GM13976 (cell line): ENCODE measurements around the gene SLC25A13.

Source experiments
- DNase-seq: peaks from one replicate; pipeline ENCODE4 v3.0.0; 2012; ENCODE audit warnings: low spot score
- in situ Hi-C: fragments of 300-500 bp; cut with MboI; formaldehyde crosslinking; loops from one replicate; pipeline ENCODE4 v1.12.0; 2022; ENCODE audit warnings: low sequenced_read_pairs, mixed read lengths, inconsistent platforms; ENCODE audit not compliant: unreplicated experiment
- TF ChIP-seq, protein P1 (sequence below): IDR thresholded peaks from 2 replicates; pipeline ENCODE4 v1.5.1; 2012; ENCODE audit warnings: borderline replicate concordance, mild to moderate bottlenecking; ENCODE audit not compliant: insufficient read depth; ENCODE audit errors: extremely low read depth, missing control alignments, control extremely low read depth

The SLC25A13 gene

DNA sequence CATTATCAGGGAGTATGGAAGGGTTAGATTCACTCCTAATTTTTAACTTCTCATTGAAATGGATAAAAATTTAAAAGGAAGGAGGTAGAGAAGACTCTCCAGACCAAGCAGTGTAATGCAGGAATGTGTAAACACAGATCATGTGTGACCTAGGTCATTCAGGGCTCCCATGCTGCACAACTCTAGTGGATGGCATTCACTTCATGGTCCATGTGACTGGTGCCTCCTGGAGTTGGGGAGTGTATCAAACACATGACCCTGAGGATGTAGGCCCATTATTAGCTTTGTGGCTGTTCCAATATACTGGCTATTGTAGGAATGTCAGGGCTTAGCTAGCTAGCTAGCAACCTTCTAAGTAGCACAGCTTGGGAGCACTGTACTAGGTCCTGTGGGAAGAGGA is 109.9 kb downstream of the SLC25A13 start:
- TF ChIP-seq, protein P1, sequence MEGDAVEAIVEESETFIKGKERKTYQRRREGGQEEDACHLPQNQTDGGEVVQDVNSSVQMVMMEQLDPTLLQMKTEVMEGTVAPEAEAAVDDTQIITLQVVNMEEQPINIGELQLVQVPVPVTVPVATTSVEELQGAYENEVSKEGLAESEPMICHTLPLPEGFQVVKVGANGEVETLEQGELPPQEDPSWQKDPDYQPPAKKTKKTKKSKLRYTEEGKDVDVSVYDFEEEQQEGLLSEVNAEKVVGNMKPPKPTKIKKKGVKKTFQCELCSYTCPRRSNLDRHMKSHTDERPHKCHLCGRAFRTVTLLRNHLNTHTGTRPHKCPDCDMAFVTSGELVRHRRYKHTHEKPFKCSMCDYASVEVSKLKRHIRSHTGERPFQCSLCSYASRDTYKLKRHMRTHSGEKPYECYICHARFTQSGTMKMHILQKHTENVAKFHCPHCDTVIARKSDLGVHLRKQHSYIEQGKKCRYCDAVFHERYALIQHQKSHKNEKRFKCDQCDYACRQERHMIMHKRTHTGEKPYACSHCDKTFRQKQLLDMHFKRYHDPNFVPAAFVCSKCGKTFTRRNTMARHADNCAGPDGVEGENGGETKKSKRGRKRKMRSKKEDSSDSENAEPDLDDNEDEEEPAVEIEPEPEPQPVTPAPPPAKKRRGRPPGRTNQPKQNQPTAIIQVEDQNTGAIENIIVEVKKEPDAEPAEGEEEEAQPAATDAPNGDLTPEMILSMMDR = no peak
- DNase-seq = no peak
- in situ Hi-C loops = no loop called here

DNA sequence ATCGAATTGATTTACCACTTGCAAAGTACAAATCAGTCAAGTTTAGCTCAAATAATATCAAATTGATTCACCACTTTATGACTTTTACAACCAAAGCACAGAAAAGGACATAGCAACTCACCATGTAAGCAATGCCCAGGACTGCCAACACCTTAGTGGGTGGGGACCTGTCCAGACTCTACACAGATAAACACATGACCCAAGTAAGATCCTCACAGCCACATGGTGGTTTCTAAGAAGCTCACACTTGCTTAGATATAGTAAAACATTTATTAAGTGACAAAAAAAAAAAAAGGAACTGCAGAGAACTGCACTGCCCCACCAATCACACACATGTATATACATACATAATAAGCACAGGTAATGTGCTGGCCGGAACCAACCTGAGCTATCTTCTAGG is 116.2 kb downstream of the SLC25A13 start:
- DNase-seq = no peak
- in situ Hi-C loops = no loop called here
- TF ChIP-seq, protein P1 = no peak

DNA sequence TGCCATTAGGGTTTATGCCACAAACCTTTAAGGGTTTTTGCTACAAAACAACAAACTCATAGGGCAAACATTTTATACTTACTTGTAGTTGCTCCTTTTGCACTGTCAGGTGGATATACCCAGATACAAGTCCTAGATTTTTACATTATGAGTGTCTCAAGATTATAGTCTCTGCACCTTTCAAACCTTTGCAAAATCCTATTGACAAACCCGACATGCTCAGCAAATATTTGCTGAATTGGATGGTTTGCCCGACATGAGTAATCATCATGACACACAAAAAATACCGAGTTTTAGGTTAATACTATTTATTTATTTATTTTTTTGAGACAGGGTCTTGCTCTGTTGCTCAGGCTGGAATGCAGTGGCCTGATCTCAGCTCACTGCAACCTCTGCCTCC is 117.3 kb downstream of the SLC25A13 start:
- DNase-seq = no peak
- in situ Hi-C loops = no loop called here
- TF ChIP-seq, protein P1 = no peak

DNA sequence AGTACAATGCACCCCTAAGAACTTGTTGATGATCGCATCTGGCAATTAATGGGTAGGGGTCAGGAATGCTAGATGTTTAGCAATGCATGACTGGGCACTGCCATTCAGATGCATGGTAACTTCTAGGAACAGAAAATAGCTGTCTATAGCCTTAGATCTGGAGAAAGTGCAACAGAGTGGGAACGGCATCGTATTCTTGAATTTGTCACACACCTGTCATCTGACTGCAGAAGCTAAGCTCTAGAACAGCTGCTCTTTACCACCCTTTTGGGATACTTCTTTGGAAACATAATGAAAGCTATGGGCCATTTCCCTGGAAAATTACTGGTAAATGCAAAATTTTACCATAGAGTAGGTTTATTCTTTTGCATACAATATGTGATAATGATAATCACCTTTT is 118.1 kb downstream of the SLC25A13 start:
- TF ChIP-seq, protein P1 = no peak
- no peak for DNase-seq
- in situ Hi-C loops = no loop called here

DNA sequence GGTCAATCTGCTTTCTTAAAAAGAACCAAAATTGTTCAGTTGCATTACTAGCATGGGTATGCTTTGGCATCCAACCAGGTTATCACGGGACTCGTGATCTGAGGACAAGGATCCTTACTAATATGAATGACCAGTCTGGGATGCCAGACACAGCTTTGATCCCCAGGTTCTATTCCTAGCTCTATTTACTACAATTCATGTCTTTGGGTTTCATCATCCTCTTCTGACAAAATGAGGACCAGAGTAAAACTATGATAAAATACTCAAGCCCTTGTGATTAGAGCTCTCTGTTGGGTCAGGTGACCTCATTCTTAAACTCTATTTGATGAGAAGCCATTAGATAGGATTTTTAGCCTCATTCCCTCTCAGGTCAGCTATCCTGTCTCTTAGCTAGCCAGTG is 119.8 kb downstream of the SLC25A13 start:
- in situ Hi-C loops = no loop called here
- TF ChIP-seq, protein P1 = no peak
- DNase-seq = no peak

DNA sequence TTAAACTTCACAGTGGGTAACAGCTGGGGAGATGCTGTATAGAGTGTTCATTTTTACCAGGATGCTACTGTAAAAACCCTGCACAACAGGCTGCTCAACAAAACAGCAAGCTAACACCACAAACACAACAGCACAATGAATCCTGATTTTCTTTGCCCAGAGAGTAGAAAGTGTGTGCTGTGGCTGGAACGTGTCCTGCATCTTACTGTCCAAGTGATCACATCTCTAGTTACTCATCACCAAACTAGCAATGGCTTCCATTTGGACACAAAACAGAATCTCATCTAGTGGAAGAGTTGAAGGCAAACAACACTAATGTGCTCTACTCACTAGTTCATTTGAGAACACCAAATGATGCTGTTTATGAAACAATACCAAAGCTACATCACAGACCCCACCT is 121.2 kb downstream of the SLC25A13 start:
- TF ChIP-seq, protein P1 = no peak
- no peak for DNase-seq
- in situ Hi-C loops = no loop called here

DNA sequence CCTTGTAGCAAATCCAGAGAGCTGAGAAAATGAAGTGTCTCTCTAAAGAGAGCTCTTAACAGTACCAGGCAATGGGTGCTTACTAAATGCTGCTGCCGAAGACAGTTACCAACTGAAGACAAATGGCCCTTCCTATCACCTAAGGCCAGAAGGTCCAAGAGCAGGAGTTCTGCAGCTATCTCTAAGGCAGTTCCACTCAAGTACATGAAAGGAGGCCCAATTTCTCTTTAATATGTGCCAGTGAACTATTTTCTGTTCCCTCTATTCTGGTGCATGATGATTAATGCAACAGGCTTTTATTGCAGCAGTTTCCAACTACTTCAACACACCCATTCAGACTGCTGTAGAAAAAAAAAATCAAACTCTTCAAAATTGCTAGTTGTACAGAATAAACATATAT is 122.5 kb downstream of the SLC25A13 start:
- in situ Hi-C loops = no loop called here
- TF ChIP-seq, protein P1 = no peak
- DNase-seq = no peak
